ENCODE data around the gene MEF2C. TPM values are rescaled to one million over a fixed set of nuclear protein-coding genes. Genes with fewer than 3 reads are reported as not detected.

Gene MEF2C
- polyA plus RNA-seq, 3 donors: 32.0 to 89.3 (median 88.3) TPM

DNA sequence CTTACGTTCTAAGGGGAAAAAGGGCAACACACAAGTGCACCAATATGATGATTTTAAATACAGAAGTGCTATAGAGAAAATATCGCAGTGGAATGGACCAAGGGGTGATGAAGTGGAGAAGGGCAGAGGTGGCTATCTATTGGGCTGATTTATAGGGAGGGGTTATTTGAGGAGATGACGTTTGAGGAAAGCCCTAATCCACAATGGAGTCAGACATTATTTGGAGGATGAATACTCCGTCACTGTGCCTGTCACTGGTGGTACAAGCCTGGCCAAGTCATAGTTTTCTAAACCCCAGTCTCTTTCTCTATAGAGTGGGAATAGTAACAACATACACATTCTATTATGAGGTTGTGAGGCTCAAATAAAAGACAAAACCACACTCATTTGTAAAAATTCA lies 48.5 kb downstream of the MEF2C start:
- no peak overlapping the region for H3K4me3 ChIP-seq (replicated peaks in 1 of 3; ENCODE audit: low read depth in 2 of 3, low read length in 3 of 3)
- Mint-ChIP-seq H3K27me3 (ENCODE audit: low read depth in 3 of 3) (peaks cover 0 to 3% (median 0%) of the 10 kb centered on the region in 3 donors), H3K9me3 (peaks cover 0 to 2% (median 0%) of the 10 kb centered on the region in 7 donors), H3K36me3 (peaks cover 23 to 36% of the 10 kb centered on the region in 2 donors), H3K4me3 (no peak overlapping the region), H3K27ac (peak overlapping the region in 5 of 7 donors; percentile 3 to 84 (median 62)), H3K4me1 (peaks cover 43% of the 10 kb centered on the region)
- no peaks in the 10 kb centered on the region for H3K27me3 ChIP-seq (ENCODE audit: control insufficient read depth in 2 of 2, insufficient read depth in 2 of 2, low read length in 2 of 2)
- H3K79me2 ChIP-seq (ENCODE audit: insufficient read depth, low read length): peaks cover 42% of the 10 kb centered on the region
- 94% methylated on average over 2 of the region's 4 CpGs for WGBS (ENCODE audit: insufficient coverage)
- no peak overlapping the region for H3K9ac ChIP-seq (ENCODE audit: insufficient read depth, low read length, poor library complexity, severe bottlenecking)
- H3K4me2 ChIP-seq (replicated peaks; ENCODE audit: extremely low read depth, low read length, poor library complexity, severe bottlenecking): no peak overlapping the region
- peak overlapping the region in 1 of 2 donors; percentile 56 for H3K27ac ChIP-seq (ENCODE audit: low read depth in 1 of 2, low read length in 2 of 2)
- no peak overlapping the region for H2AFZ ChIP-seq (ENCODE audit: insufficient read depth, low read depth, low read length, poor library complexity, severe bottlenecking)
- intact Hi-C loops (cut with micrococcal nuclease): no loop called here
- H3K4me1 ChIP-seq (ENCODE audit: control insufficient read depth in 1 of 2, insufficient read depth in 2 of 2, low read length in 2 of 2): peaks cover 35 to 38% of the 10 kb centered on the region in 2 donors
- no peak for DNase-seq
- H3K9me3 ChIP-seq (replicated peaks in 1 of 2; ENCODE audit: control insufficient read depth in 1 of 2, insufficient read depth in 1 of 2, low read length in 2 of 2): no peaks in the 10 kb centered on the region
- TF ChIP-seq, protein P1, sequence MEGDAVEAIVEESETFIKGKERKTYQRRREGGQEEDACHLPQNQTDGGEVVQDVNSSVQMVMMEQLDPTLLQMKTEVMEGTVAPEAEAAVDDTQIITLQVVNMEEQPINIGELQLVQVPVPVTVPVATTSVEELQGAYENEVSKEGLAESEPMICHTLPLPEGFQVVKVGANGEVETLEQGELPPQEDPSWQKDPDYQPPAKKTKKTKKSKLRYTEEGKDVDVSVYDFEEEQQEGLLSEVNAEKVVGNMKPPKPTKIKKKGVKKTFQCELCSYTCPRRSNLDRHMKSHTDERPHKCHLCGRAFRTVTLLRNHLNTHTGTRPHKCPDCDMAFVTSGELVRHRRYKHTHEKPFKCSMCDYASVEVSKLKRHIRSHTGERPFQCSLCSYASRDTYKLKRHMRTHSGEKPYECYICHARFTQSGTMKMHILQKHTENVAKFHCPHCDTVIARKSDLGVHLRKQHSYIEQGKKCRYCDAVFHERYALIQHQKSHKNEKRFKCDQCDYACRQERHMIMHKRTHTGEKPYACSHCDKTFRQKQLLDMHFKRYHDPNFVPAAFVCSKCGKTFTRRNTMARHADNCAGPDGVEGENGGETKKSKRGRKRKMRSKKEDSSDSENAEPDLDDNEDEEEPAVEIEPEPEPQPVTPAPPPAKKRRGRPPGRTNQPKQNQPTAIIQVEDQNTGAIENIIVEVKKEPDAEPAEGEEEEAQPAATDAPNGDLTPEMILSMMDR (IDR thresholded peaks at IDR 0.05): no peak
- H3K36me3 ChIP-seq (replicated peaks in 1 of 2; ENCODE audit: control insufficient read depth in 1 of 2, insufficient read depth in 2 of 2, low read length in 2 of 2): peaks cover 4 to 19% of the 10 kb centered on the region in 2 donors
- peaks cover 12% of the 10 kb centered on the region for H4K20me1 ChIP-seq (ENCODE audit: insufficient read depth, low read length)

GRCh38 chr5:88834131-88834462 lies 48.9 kb downstream of the MEF2C start:
- TF ChIP-seq, protein P1 (IDR thresholded peaks at IDR 0.05): no peak
- DNase-seq: no peak
- peaks cover 46% of the 10 kb centered on the region for H3K4me1 Mint-ChIP-seq
- Histone ChIP-seq H3K4me1 (ENCODE audit: control insufficient read depth in 1 of 2, insufficient read depth in 2 of 2, low read length in 2 of 2) (peaks cover 39 to 42% of the 10 kb centered on the region in 2 donors), H3K36me3 (replicated peaks in 1 of 2; ENCODE audit: control insufficient read depth in 1 of 2, insufficient read depth in 2 of 2, low read length in 2 of 2) (peaks cover 4 to 19% of the 10 kb centered on the region in 2 donors), H2AFZ (ENCODE audit: insufficient read depth, low read depth, low read length, poor library complexity, severe bottlenecking) (peak overlapping the region; percentile 43), H3K4me3 (replicated peaks in 1 of 3; ENCODE audit: low read depth in 2 of 3, low read length in 3 of 3) (peak overlapping the region in 1 of 3 experiments; percentile 37), H3K4me2 (replicated peaks; ENCODE audit: extremely low read depth, low read length, poor library complexity, severe bottlenecking) (peak overlapping the region; percentile 38), H3K9ac (ENCODE audit: insufficient read depth, low read length, poor library complexity, severe bottlenecking) (no peak overlapping the region), H3K9me3 (replicated peaks in 1 of 2; ENCODE audit: control insufficient read depth in 1 of 2, insufficient read depth in 1 of 2, low read length in 2 of 2) (no peaks in the 10 kb centered on the region), H3K27ac (ENCODE audit: low read depth in 1 of 2, low read length in 2 of 2) (peak overlapping the region in 1 of 2 donors; percentile 56), H4K20me1 (ENCODE audit: insufficient read depth, low read length) (peaks cover 9% of the 10 kb centered on the region), H3K27me3 (ENCODE audit: control insufficient read depth in 2 of 2, insufficient read depth in 2 of 2, low read length in 2 of 2) (no peaks in the 10 kb centered on the region), H3K79me2 (ENCODE audit: insufficient read depth, low read length) (peaks cover 42% of the 10 kb centered on the region)
- H3K4me3 Mint-ChIP-seq: peak overlapping the region in 1 of 2 donors; percentile 24
- intact Hi-C loops (cut with micrococcal nuclease): no loop called here
- peak overlapping the region; percentile 62 to 91 (median 77) for H3K27ac Mint-ChIP-seq
- peaks cover 0 to 2% (median 0%) of the 10 kb centered on the region in 7 donors for H3K9me3 Mint-ChIP-seq
- peaks cover 20 to 33% of the 10 kb centered on the region in 2 donors for H3K36me3 Mint-ChIP-seq
- 100% methylated on average over 1 of the region's 2 CpGs for WGBS (ENCODE audit: insufficient coverage)
- peaks cover 0 to 3% (median 0%) of the 10 kb centered on the region in 3 donors for H3K27me3 Mint-ChIP-seq (ENCODE audit: low read depth in 3 of 3)

All from CD14-positive monocyte (primary cell).